ENCODE data around the gene LAMC1. TPM values are rescaled to one million over a fixed set of nuclear protein-coding genes. Genes with fewer than 3 reads are reported as not detected.

LAMC1 gene
- total and polyA plus RNA-seq, 10 of the 15 experiments (the other 5 are each of a cell fraction or from before 2014, with no cell fraction given) = 4.6 to 51.4 (median 25.6) TPM

DNA sequence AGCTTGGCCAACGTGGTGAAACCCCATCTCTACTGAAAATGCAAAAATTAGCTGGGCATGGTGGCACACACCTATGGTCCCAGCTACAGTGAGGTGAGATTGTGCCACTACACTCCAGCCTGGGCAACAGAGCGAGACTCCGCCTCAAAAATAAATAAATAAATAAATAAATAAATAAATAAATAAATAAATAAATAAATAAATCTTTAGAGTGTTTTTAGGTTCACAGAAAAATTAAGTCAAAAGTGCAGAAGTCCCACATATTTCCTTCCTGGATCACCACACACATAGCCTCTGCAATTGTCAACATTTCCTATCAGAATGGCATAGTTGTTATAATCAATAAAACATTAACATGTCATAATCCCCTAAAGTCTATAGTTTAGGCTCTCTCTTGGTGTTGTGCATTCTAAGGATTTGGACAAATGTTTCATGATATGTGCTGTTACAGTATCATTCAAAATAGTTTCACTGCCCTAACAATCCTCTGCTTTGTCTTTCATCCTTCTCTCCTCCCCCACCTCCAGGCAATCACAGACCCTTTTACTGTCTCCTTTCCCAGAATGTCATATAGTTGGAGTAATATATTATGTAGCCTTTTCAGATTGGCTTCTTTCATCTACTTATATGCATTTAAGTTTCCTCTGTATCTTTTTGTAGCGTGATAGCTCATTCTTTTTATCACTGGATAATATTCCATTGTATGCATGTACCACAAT lies 58.3 kb downstream of the LAMC1 start (continued):
- TF ChIP-seq, protein P1, sequence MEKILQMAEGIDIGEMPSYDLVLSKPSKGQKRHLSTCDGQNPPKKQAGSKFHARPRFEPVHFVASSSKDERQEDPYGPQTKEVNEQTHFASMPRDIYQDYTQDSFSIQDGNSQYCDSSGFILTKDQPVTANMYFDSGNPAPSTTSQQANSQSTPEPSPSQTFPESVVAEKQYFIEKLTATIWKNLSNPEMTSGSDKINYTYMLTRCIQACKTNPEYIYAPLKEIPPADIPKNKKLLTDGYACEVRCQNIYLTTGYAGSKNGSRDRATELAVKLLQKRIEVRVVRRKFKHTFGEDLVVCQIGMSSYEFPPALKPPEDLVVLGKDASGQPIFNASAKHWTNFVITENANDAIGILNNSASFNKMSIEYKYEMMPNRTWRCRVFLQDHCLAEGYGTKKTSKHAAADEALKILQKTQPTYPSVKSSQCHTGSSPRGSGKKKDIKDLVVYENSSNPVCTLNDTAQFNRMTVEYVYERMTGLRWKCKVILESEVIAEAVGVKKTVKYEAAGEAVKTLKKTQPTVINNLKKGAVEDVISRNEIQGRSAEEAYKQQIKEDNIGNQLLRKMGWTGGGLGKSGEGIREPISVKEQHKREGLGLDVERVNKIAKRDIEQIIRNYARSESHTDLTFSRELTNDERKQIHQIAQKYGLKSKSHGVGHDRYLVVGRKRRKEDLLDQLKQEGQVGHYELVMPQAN (conservative IDR thresholded peaks at IDR 0.05) = no peak
- TF ChIP-seq NR2F1 (conservative IDR thresholded peaks at IDR 0.05) (no peak), CBX3 (IDR thresholded peaks at IDR 0.05; ENCODE audit: borderline replicate concordance, low read depth) (no peak)
- TF ChIP-seq, protein P2, sequence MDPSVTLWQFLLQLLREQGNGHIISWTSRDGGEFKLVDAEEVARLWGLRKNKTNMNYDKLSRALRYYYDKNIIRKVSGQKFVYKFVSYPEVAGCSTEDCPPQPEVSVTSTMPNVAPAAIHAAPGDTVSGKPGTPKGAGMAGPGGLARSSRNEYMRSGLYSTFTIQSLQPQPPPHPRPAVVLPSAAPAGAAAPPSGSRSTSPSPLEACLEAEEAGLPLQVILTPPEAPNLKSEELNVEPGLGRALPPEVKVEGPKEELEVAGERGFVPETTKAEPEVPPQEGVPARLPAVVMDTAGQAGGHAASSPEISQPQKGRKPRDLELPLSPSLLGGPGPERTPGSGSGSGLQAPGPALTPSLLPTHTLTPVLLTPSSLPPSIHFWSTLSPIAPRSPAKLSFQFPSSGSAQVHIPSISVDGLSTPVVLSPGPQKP (IDR thresholded peaks at IDR 0.05; ENCODE audit: low read depth, low read length) = no peak
- TF ChIP-seq, protein P3, sequence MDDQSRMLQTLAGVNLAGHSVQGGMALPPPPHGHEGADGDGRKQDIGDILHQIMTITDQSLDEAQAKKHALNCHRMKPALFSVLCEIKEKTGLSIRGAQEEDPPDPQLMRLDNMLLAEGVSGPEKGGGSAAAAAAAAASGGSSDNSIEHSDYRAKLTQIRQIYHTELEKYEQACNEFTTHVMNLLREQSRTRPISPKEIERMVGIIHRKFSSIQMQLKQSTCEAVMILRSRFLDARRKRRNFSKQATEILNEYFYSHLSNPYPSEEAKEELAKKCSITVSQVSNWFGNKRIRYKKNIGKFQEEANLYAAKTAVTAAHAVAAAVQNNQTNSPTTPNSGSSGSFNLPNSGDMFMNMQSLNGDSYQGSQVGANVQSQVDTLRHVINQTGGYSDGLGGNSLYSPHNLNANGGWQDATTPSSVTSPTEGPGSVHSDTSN (IDR thresholded peaks at IDR 0.05; ENCODE audit: insufficient replicate concordance, low read depth, low read length) = no peak

DNA sequence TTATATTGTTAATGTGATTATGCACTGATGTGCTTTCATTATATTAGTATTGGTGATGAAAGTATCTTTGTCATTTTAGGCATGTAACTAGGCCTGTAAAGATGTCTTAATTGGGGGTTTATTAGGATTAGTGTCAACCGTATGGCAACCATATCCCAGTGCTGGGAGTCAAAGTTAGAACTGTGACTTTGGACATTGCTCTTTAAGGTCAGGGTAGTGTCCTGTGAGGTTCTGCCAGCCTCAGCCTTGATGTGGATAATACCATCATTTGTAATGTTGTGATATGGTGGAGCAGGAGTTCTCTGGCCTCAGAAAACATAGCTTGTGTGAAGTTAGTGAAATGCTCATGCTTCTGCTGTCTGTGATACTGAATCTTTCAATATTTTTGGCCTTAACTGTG lies 59.4 kb downstream of the LAMC1 start:
- FAIRE-seq (no peak), ATAC-seq (no peak), DNase-seq (ENCODE audit: low read depth, low spot score) (no peak)
- ChIA-PET RAD21 (ENCODE audit: unreplicated experiment) (no interaction called here), CTCF (interaction anchor here (1.2 to 1.3 kb wide), 2 partner anchors 10 to 120 kb away, joined by 3 read pairs; no protein-coding TSS in a partner anchor), POLR2A (no interaction called here), SMC1A (ENCODE audit: uncharacterized antibody, unreplicated experiment) (interaction anchor here (0.9 to 2.1 kb wide), 5 partner anchors 9 to 35 kb away, joined by 3 to 6 read pairs (median 3); no protein-coding TSS in a partner anchor)
- intact Hi-C loops (cut with micrococcal nuclease; ENCODE audit: unreplicated experiment) (no loop called here), in situ Hi-C loops (cut with MboI) (no loop called here)
- Histone ChIP-seq H3K27ac (ENCODE audit: control insufficient read depth, insufficient read depth) (no peak overlapping the region), H3K9ac (ENCODE audit: control insufficient read depth, insufficient read depth, low read length) (no peak overlapping the region), H3K4me2 (ENCODE audit: control insufficient read depth, insufficient read depth) (no peak overlapping the region), H3K36me3 (ENCODE audit: control insufficient read depth in 2 of 2, insufficient read depth in 2 of 2, low read length in 1 of 2) (no peaks in the 10 kb centered on the region), H4K20me1 (ENCODE audit: control insufficient read depth, insufficient read depth) (no peaks in the 10 kb centered on the region), H2AFZ (ENCODE audit: control insufficient read depth, low read depth, low read length) (no peak overlapping the region), H3K9me3 (replicated peaks; ENCODE audit: control insufficient read depth, insufficient read depth, low read length) (no peaks in the 10 kb centered on the region), H3K4me1 (ENCODE audit: control insufficient read depth, insufficient read depth, low read length) (0 out of 2 replicates have a peak, but pooled peaks cover 5% of the 10 kb centered on the region), H3K27me3 (replicated peaks in 1 of 2; ENCODE audit: control insufficient read depth in 2 of 2, insufficient read depth in 2 of 2, low read length in 1 of 2) (no peaks in the 10 kb centered on the region), H3K79me2 (ENCODE audit: control insufficient read depth, insufficient read depth, low read length) (no peaks in the 10 kb centered on the region; the same call in 1 of the 2 replicates), H3K4me3 (no peak overlapping the region)
- no TSS peak for BruUV-seq (replicated peaks)
- WGBS (ENCODE audit: insufficient coverage, insufficient replicate concordance, low lambda C conversion rate, missing lambda C conversion rate) = 91% methylated on average over 1 of the region's 1 CpG
- TF ChIP-seq MTA3 (IDR thresholded peaks at IDR 0.05; ENCODE audit: borderline replicate concordance, low read length) = no peak
- TF ChIP-seq ESRRA (IDR thresholded peaks at IDR 0.05; ENCODE audit: low read length) = no peak
- no peak for TF ChIP-seq RFX5 (IDR thresholded peaks at IDR 0.05; ENCODE audit: low read depth, low read length)
- TF ChIP-seq, protein P4, sequence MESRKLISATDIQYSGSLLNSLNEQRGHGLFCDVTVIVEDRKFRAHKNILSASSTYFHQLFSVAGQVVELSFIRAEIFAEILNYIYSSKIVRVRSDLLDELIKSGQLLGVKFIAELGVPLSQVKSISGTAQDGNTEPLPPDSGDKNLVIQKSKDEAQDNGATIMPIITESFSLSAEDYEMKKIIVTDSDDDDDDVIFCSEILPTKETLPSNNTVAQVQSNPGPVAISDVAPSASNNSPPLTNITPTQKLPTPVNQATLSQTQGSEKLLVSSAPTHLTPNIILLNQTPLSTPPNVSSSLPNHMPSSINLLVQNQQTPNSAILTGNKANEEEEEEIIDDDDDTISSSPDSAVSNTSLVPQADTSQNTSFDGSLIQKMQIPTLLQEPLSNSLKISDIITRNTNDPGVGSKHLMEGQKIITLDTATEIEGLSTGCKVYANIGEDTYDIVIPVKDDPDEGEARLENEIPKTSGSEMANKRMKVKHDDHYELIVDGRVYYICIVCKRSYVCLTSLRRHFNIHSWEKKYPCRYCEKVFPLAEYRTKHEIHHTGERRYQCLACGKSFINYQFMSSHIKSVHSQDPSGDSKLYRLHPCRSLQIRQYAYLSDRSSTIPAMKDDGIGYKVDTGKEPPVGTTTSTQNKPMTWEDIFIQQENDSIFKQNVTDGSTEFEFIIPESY (IDR thresholded peaks at IDR 0.05) = no peak
- TF ChIP-seq SREBF2 (IDR thresholded peaks at IDR 0.05; ENCODE audit: low read length) = no peak
- no peak for TF ChIP-seq ZNF24 (IDR thresholded peaks at IDR 0.05)
- TF ChIP-seq, protein P5, sequence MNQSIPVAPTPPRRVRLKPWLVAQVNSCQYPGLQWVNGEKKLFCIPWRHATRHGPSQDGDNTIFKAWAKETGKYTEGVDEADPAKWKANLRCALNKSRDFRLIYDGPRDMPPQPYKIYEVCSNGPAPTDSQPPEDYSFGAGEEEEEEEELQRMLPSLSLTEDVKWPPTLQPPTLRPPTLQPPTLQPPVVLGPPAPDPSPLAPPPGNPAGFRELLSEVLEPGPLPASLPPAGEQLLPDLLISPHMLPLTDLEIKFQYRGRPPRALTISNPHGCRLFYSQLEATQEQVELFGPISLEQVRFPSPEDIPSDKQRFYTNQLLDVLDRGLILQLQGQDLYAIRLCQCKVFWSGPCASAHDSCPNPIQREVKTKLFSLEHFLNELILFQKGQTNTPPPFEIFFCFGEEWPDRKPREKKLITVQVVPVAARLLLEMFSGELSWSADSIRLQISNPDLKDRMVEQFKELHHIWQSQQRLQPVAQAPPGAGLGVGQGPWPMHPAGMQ (IDR thresholded peaks at IDR 0.05; ENCODE audit: borderline replicate concordance) = no peak
- no peak for TF ChIP-seq CHD2 (IDR thresholded peaks at IDR 0.05; ENCODE audit: borderline replicate concordance, low read depth, low read length)
- no peak for TF ChIP-seq NR2F1 (conservative IDR thresholded peaks at IDR 0.05)
